B cell (primary cell): ENCODE measurements around the gene B3GALT2.

ENCODE experiments used
- CTCF ChIP-seq: fragments of 200-600 bp; IDR thresholded peaks from one replicate; pipeline ENCODE4 v1.8.0; 2022; ENCODE audit warnings: antibody characterized with exemption, mild to moderate bottlenecking
- EZH2 ChIP-seq: IDR thresholded peaks from 2 replicates; pipeline ENCODE4 v1.6.1; 2012; ENCODE audit warnings: borderline replicate concordance, low read depth, mild to moderate bottlenecking, moderate library complexity, low read length; ENCODE audit not compliant: insufficient read depth, poor library complexity, severe bottlenecking

- TF ChIP-seq CTCF, result no peak
- no peak for TF ChIP-seq EZH2
Measured at GRCh38 chr1:193156822-193157142, 29.6 kb downstream of the B3GALT2 start.
